Lower leg skin (tissue), 4 donors: ENCODE measurements around the gene PIK3R3. TPM values are rescaled to one million over a fixed set of nuclear protein-coding genes. Genes with fewer than 3 reads are reported as not detected.

Experiments
- DNase-seq, 2 donors: peaks; one replicate each; pipeline ENCODE4 v3.0.0-alpha.2; 2019; ENCODE audit warnings: low spot score in 2 of 2
- H3K4me3 ChIP-seq: fragments of 200-600 bp; sonication (generic); 2 replicates; pipeline ENCODE4 v1.5.1; 2017; ENCODE audit warnings: mild to moderate bottlenecking, low read depth; ENCODE audit not compliant: poor library complexity, severe bottlenecking
- CTCF ChIP-seq, 3 donors: fragments of 450-650 bp; IDR thresholded peaks; one replicate each; pipeline ENCODE4 v1.5.1; 2016; ENCODE audit warnings: antibody characterized with exemption in 3 of 3, mild to moderate bottlenecking in 3 of 3, moderate library complexity in 2 of 3
- POLR2A ChIP-seq, 2 donors: fragments of 450-650 bp; IDR thresholded peaks; one replicate each; pipeline ENCODE4 v1.6.1; 2016 to 2017; ENCODE audit warnings: antibody characterized with exemption in 2 of 2, mild to moderate bottlenecking in 1 of 2, moderate library complexity in 1 of 2
- WGBS, 2 donors: methylation state at CpG; one replicate each; pipeline ENCODE4 v1.1.5; 2018; 5-methylcytosine and 5-hydroxymethylcytosine counted together
- intact Hi-C: fragments of 100-400 bp; cut with DNase I; formaldehyde crosslinking; loops from one replicate; pipeline ENCODE4 v1.15.0; 2023; ENCODE audit warnings: low total_unique reads
- total RNA-seq, 4 donors: library from RNA; depleted of rRNA; stranded (reverse); fragments of >200 nt; gene quantifications; one replicate each; pipeline ENCODE4 v1.1.0, GENCODE V29; 2016

The PIK3R3 gene
- total RNA-seq, 4 donors from 2014 or later = 4.4 to 18.4 (median 11.7) TPM

GRCh38 chr1:46160212-46160611 is 27.8 kb upstream of the PIK3R3 start:
- 88 to 91% methylated on average over 1 of the region's 1 CpG for WGBS, 2 donors

GRCh38 chr1:46159516-46159915 is 27.1 kb upstream of the PIK3R3 start:
- no peak for DNase-seq
- intact Hi-C loops = no loop called here
- no peak for TF ChIP-seq POLR2A (IDR thresholded peaks at IDR 0.05)
- no peak for TF ChIP-seq CTCF (IDR thresholded peaks at IDR 0.05)
- no peak overlapping the region for H3K4me3 ChIP-seq
- WGBS, 2 donors = 65 to 77% methylated on average over 3 of the region's 3 CpGs

More at GRCh38 chr1:46160212-46160611, 27.8 kb upstream of the PIK3R3 start:
- no peak for DNase-seq
- no peak for TF ChIP-seq CTCF (IDR thresholded peaks at IDR 0.05)
- no peak for TF ChIP-seq POLR2A (IDR thresholded peaks at IDR 0.05)
- intact Hi-C loops = no loop called here
- no peak overlapping the region for H3K4me3 ChIP-seq

- WGBS, 2 donors = 89 to 95% methylated on average over 13 of the region's 13 CpGs
- intact Hi-C loops = no loop called here
Observed at GRCh38 chr1:46158312-46159281, 26.2 kb upstream of the PIK3R3 start.

GRCh38 chr1:46157916-46158311 is 25.5 kb upstream of the PIK3R3 start:
- TF ChIP-seq CTCF (IDR thresholded peaks at IDR 0.05) (no peak), POLR2A (IDR thresholded peaks at IDR 0.05) (no peak)
- DNase-seq = no peak
- intact Hi-C loops = no loop called here
- H3K4me3 ChIP-seq = no peak overlapping the region
- WGBS, 2 donors = 92% methylated on average over 1 of the region's 1 CpG

More at GRCh38 chr1:46158312-46159281, 26.2 kb upstream of the PIK3R3 start:
- TF ChIP-seq CTCF (IDR thresholded peaks at IDR 0.05) = no peak
- no peak for TF ChIP-seq POLR2A (IDR thresholded peaks at IDR 0.05)
- H3K4me3 ChIP-seq = no peak overlapping the region
- DNase-seq = no peak

GRCh38 chr1:46153732-46154131 is 21.3 kb upstream of the PIK3R3 start:
- no peak overlapping the region for H3K4me3 ChIP-seq
- TF ChIP-seq POLR2A (IDR thresholded peaks at IDR 0.05) = no peak
- TF ChIP-seq CTCF (IDR thresholded peaks at IDR 0.05) = no peak
- intact Hi-C loops = no loop called here
- DNase-seq = no peak
- 96 to 100% methylated on average over 1 of the region's 1 CpG for WGBS, 2 donors
